ENCODE results near the gene RASL10B.

Gene RASL10B

DNA sequence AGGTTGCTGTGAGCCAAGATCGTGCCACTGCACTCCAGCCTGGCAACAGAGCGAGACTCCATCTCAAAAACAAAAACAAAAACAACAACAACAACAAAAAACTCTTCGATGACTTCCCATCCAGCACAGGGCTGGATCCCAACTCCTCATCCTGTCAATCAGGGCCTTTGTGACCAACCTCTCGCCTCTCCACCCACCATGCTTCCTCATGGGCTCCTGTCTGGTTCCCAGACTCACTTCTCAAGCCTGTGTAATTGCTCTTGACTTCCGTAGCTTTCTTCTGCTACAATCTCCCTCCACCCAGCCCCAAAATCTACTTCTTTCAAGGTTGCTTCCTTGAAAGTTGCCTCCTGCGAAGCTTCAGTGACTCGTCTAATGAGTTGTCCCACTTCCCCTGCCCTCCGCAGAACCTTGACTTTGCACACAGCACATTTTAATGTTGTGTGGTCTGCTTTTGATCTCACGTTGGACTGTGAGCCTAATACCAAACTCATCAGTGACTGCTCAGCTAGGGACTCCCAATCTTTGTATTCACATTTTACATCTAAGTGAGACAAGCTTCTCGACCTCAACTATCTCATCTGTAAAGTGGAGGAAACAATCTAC, 936 bp upstream of the RASL10B start:
- DNase-seq (ENCODE audit: low spot score): no peak
- TF ChIP-seq, protein P1, sequence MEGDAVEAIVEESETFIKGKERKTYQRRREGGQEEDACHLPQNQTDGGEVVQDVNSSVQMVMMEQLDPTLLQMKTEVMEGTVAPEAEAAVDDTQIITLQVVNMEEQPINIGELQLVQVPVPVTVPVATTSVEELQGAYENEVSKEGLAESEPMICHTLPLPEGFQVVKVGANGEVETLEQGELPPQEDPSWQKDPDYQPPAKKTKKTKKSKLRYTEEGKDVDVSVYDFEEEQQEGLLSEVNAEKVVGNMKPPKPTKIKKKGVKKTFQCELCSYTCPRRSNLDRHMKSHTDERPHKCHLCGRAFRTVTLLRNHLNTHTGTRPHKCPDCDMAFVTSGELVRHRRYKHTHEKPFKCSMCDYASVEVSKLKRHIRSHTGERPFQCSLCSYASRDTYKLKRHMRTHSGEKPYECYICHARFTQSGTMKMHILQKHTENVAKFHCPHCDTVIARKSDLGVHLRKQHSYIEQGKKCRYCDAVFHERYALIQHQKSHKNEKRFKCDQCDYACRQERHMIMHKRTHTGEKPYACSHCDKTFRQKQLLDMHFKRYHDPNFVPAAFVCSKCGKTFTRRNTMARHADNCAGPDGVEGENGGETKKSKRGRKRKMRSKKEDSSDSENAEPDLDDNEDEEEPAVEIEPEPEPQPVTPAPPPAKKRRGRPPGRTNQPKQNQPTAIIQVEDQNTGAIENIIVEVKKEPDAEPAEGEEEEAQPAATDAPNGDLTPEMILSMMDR (IDR thresholded peaks at IDR 0.05; ENCODE audit: borderline replicate concordance, control extremely low read depth, extremely low read depth, insufficient read depth, missing control alignments): no peak
- in situ Hi-C loops (cut with MboI; ENCODE audit: low sequenced_read_pairs, unreplicated experiment): loop anchor here (25.0 kb wide), 2 partner anchors 418 to 568 kb away; no protein-coding TSS in a partner anchor

DNA sequence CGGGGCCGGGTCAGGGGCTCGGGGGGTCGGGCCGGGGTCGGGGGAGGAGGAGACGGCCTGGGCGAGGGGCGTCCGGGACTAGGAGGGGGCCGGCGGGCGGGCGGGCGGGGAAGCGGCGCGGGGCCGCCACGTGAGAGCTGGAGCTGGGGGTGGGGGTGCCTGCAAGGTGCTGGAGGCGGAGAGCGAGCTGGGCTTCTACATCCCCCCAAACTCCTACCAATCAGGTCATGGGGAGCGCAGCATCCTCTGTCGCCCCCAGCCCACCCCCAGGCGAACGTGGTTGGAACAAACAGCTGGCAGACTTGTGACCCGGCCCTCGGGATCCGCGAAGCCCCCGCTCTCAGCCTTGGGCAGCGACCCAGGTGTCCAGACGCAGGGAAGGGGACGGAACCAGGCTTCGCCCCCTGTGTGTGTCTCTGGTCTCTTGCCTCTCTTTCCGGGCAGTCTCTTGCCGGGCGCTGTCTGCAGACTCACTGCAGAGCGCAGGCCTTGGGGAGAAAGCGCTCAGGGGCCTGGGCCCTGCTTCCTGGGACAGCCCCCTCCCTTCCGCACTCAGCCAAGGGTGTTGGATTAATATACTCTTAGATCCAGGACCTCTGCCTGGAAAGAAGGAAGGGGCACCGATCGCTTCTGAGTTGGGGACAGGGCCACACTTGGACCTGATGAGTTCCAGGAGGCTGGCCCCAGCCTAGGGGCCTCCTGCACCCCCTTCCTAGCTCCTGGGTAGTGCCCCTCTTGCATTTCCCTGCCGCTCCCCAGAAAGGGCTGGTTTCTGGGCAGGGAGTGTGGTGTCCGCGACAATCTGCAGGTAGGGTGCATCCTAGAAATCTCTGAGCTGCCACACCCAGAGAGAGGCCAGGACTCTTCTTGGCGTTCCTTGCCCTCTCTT, 722 bp downstream of the RASL10B start:
- in situ Hi-C loops (cut with MboI; ENCODE audit: low sequenced_read_pairs, unreplicated experiment): loop anchor here (25.0 kb wide), 2 partner anchors 420 to 570 kb away; no protein-coding TSS in a partner anchor
- TF ChIP-seq, protein P1 (IDR thresholded peaks at IDR 0.05; ENCODE audit: borderline replicate concordance, control extremely low read depth, extremely low read depth, insufficient read depth, missing control alignments): no peak
- no peak for DNase-seq (ENCODE audit: low spot score)

DNA sequence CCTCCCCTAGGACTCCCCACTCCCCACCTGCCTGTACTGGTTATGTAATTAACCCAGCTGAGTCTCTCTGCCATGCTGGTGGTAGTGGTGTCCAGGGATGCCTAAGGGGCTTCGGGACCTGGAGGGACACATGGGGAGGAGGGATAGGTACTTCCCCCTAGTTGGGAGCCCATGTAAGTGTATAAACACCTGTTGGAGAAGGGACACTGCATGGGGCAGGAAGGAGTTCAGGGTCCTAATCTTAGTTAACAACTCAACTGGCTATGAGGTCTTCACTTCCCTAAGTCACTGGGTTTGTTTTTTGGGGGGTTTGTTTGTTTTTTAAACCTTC, 1.3 kb downstream of the RASL10B start:
- TF ChIP-seq, protein P1 (IDR thresholded peaks at IDR 0.05; ENCODE audit: borderline replicate concordance, control extremely low read depth, extremely low read depth, insufficient read depth, missing control alignments): no peak
- in situ Hi-C loops (cut with MboI; ENCODE audit: low sequenced_read_pairs, unreplicated experiment): loop anchor here (25.0 kb wide), 2 partner anchors 420 to 570 kb away; no protein-coding TSS in a partner anchor
- DNase-seq (ENCODE audit: low spot score): no peak

DNA sequence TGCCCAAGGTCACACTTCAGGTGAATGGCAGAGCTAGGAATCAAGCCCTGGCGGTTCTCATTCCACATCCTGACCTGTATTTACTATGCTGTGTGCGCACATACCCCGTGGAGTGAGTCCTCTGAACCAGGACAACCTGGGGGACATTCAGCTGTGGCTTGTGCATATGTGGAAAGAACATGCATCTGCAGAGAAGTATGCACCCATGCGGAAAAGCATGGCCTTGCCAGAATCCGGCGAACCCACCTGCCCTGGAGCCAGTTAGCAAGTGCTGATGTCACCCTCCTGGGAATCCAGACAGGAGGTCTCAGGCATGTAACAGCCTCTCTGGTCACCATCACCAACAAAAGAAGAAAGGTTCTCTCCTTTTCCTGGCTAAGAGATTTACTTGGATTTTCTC, 1.9 kb downstream of the RASL10B start:
- no peak for DNase-seq (ENCODE audit: low spot score)
- in situ Hi-C loops (cut with MboI; ENCODE audit: low sequenced_read_pairs, unreplicated experiment): loop anchor here (25.0 kb wide), 2 partner anchors 421 to 571 kb away; no protein-coding TSS in a partner anchor
- TF ChIP-seq, protein P1 (IDR thresholded peaks at IDR 0.05; ENCODE audit: borderline replicate concordance, control extremely low read depth, extremely low read depth, insufficient read depth, missing control alignments): no peak

DNA sequence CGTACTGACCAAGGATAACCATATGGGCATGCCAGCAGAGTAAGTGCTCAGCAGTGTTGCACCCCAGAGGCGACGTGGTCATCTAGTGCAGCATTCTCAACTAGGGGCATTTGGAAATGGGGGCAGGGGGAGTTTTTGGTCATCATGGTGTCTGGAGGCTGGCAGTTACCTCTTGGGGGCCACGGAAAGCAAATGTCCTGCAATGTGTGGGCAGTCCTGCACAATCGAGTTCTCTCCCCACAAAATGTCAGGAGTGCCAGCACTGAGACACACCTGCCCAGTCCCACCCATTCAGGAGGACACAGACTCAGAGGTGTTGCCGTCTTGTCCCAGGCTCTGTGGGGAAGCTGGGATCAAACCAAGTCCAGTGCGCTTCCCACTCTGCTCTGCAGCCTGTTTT, 3.0 kb downstream of the RASL10B start:
- TF ChIP-seq, protein P1 (IDR thresholded peaks at IDR 0.05; ENCODE audit: borderline replicate concordance, control extremely low read depth, extremely low read depth, insufficient read depth, missing control alignments): no peak
- in situ Hi-C loops (cut with MboI; ENCODE audit: low sequenced_read_pairs, unreplicated experiment): loop anchor here (25.0 kb wide), 2 partner anchors 422 to 572 kb away; no protein-coding TSS in a partner anchor
- DNase-seq (ENCODE audit: low spot score): no peak

DNA sequence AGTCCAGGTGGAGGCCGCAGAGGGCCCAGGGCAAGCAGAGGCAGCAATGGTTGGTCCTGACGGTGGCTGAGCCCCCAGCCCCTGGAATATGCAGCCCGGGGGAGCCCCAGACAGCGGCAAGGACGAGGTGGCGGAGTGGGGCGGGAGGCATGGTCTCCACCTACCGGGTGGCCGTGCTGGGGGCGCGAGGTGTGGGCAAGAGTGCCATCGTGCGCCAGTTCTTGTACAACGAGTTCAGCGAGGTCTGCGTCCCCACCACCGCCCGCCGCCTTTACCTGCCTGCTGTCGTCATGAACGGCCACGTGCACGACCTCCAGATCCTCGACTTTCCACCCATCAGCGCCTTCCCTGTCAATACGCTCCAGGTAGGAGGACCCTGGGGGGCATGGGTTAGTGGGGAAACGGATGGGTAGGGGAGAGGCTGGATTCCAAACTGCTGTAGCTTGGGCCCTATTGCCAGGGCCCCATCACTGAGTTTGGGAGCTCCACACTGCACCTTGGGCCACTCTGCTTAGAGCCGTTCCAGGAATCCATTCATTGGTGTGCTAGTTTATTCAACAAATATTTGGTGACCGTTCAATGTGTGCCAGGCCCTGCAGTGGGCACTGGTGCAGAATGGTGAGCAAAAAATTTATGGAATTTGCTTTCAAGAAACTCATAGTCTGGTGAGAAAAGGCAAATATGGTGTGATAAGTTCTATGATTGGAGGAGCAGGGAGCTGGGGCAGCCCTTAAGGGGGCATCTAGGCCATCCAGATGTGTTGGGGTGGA, 3.8 kb downstream of the RASL10B start:
- DNase-seq (ENCODE audit: low spot score): no peak
- TF ChIP-seq, protein P1 (IDR thresholded peaks at IDR 0.05; ENCODE audit: borderline replicate concordance, control extremely low read depth, extremely low read depth, insufficient read depth, missing control alignments): no peak
- in situ Hi-C loops (cut with MboI; ENCODE audit: low sequenced_read_pairs, unreplicated experiment): loop anchor here (25.0 kb wide), 2 partner anchors 423 to 573 kb away; no protein-coding TSS in a partner anchor
